Neural cell (in vitro differentiated cells): ENCODE data around the gene MSLN. TPM values are rescaled to one million over a fixed set of nuclear protein-coding genes. Genes with fewer than 3 reads are reported as not detected.
"Not testable (repeated sequence)": the region's sequence is repeated elsewhere in the genome, so short reads cannot be mapped to it uniquely, and the experiment has no call there.

ENCODE experiments used
- H2AFZ ChIP-seq: fragments of 200-600, 300-800 bp; sonication (generic), shearing (Covaris generic); 2 replicates; pipeline ENCODE4 v1.6.0; 2014; ENCODE audit warnings: low read depth, mild to moderate bottlenecking, antibody characterized with exemption, low read length, moderate library complexity
- H3F3A ChIP-seq: fragments of 200-600 bp; shearing (Covaris generic); 2 replicates; pipeline ENCODE4 v1.6.1; 2016; ENCODE audit warnings: mild to moderate bottlenecking, moderate library complexity, mixed read lengths, antibody characterized with exemption, low read length; ENCODE audit not compliant: insufficient read depth, poor library complexity, severe bottlenecking
- H3K27ac ChIP-seq: fragments of 200-600, 300-800 bp; sonication (generic), shearing (Covaris generic); 2 replicates; pipeline ENCODE4 v1.5.1; 2014; ENCODE audit warnings: mild to moderate bottlenecking, low read length, moderate library complexity
- H3K27me3 ChIP-seq: fragments of 300-800, 200-600 bp; sonication (generic), shearing (Covaris generic); 2 replicates; pipeline ENCODE4 v1.6.0; 2014; ENCODE audit warnings: mild to moderate bottlenecking, low read depth, low read length, moderate library complexity; ENCODE audit not compliant: insufficient read depth
- H3K36me3 ChIP-seq: fragments of 300-800, 200-600 bp; sonication (generic), shearing (Covaris generic); 2 replicates; pipeline ENCODE4 v1.5.1; 2014; ENCODE audit warnings: mild to moderate bottlenecking, antibody characterized with exemption, low read length, moderate library complexity; ENCODE audit not compliant: insufficient read depth
- H3K4me2 ChIP-seq: fragments of 300-800, 200-600 bp; sonication (generic), shearing (Covaris generic); 2 replicates; pipeline ENCODE4 v1.6.0; 2014; ENCODE audit warnings: mild to moderate bottlenecking, low read length
- H3K4me3 ChIP-seq: fragments of 300-800, 200-600 bp; sonication (generic), shearing (Covaris generic); 2 replicates; pipeline ENCODE4 v1.5.1; 2014; ENCODE audit warnings: mild to moderate bottlenecking, low read length, moderate library complexity
- H3K79me2 ChIP-seq: fragments of 200-600 bp; shearing (Covaris generic); replicated peaks from 2 replicates; pipeline ENCODE4 v1.6.0; 2014; ENCODE audit warnings: mild to moderate bottlenecking, low read length, moderate library complexity; ENCODE audit not compliant: insufficient read depth
- H3K9ac ChIP-seq: fragments of 300-800, 200-600 bp; sonication (generic), shearing (Covaris generic); 2 replicates; pipeline ENCODE4 v1.6.1; 2016; ENCODE audit warnings: mild to moderate bottlenecking, low read length, mixed read lengths
- H3K9me2 ChIP-seq: fragments of 200-600 bp; shearing (Covaris generic); 2 replicates; pipeline ENCODE4 v1.6.1; 2016; ENCODE audit warnings: mild to moderate bottlenecking, low read length, mixed read lengths; ENCODE audit not compliant: insufficient read depth
- H3K9me3 ChIP-seq: fragments of 200-600, 300-800 bp; sonication (generic), shearing (Covaris generic); 2 replicates; pipeline ENCODE4 v1.6.1; 2016; ENCODE audit warnings: mild to moderate bottlenecking, mixed run types, low read length, moderate library complexity, mixed read lengths
- H4K20me1 ChIP-seq: fragments of 200-600 bp; shearing (Covaris generic); 2 replicates; pipeline ENCODE4 v1.6.1; 2016; ENCODE audit warnings: mild to moderate bottlenecking, mixed run types; ENCODE audit not compliant: insufficient read depth
- EP300 ChIP-seq: fragments of 450-650 bp; conservative IDR thresholded peaks from 2 replicates; pipeline ENCODE4 v1.6.1; 2014; ENCODE audit warnings: antibody characterized with exemption, mild to moderate bottlenecking, moderate library complexity; ENCODE audit not compliant: poor library complexity, severe bottlenecking
- EZH2 ChIP-seq: fragments of 200-600, 300-800 bp; shearing (Covaris generic), sonication (generic); IDR thresholded peaks from 2 replicates; pipeline ENCODE4 v1.6.1; 2014; ENCODE audit warnings: antibody characterized with exemption, low read length, borderline replicate concordance, mild to moderate bottlenecking; ENCODE audit not compliant: insufficient read depth, poor library complexity, severe bottlenecking
- MXI1 ChIP-seq: fragments of 450-650 bp; conservative IDR thresholded peaks from 2 replicates; pipeline ENCODE4 v1.6.1; 2014; ENCODE audit warnings: antibody characterized with exemption, mild to moderate bottlenecking; ENCODE audit not compliant: poor library complexity, severe bottlenecking
- POLR2AphosphoS5 ChIP-seq: IDR thresholded peaks from 2 replicates; pipeline ENCODE4 v1.6.1; 2012
- RAD21 ChIP-seq: fragments of 450-650 bp; conservative IDR thresholded peaks from 2 replicates; pipeline ENCODE4 v1.6.1; 2014; ENCODE audit warnings: antibody characterized with exemption, mild to moderate bottlenecking, moderate library complexity
- REST ChIP-seq: IDR thresholded peaks from 2 replicates; pipeline ENCODE4 v1.6.1; 2012; ENCODE audit warnings: borderline replicate concordance
- SMC3 ChIP-seq: fragments of 450-650 bp; conservative IDR thresholded peaks from 2 replicates; pipeline ENCODE4 v1.6.1; 2014; ENCODE audit warnings: antibody characterized with exemption, mild to moderate bottlenecking, moderate library complexity; ENCODE audit not compliant: poor library complexity
- TAF1 ChIP-seq: IDR thresholded peaks from 2 replicates; pipeline ENCODE4 v1.6.1; 2012; ENCODE audit warnings: low read depth
- polyA plus RNA-seq: library from polyadenylated mRNA; depleted of rRNA; stranded (reverse); fragments of >200 nt; gene quantifications from 2 replicates; pipeline ENCODE4 v1.2.3, GENCODE V29; 2014
- TF ChIP-seq, protein P1 (sequence below): fragments of 450-650 bp; IDR thresholded peaks from 2 replicates; pipeline ENCODE4 v1.5.1; 2014; ENCODE audit warnings: antibody characterized with exemption, mild to moderate bottlenecking, moderate library complexity; ENCODE audit not compliant: poor library complexity, severe bottlenecking

MSLN gene
- polyA plus RNA-seq, 1 donor from 2014 or later = 0.63 TPM

GRCh38 chr16:741986-742629, 18.4 kb upstream of the MSLN start:
- H3K79me2 ChIP-seq = peaks cover 5% of the 10 kb centered on the region
- no peaks in the 10 kb centered on the region for H3K9me2 ChIP-seq
- H2AFZ ChIP-seq = no peak overlapping the region
- no peaks in the 10 kb centered on the region for H3K36me3 ChIP-seq
- H3K27me3 ChIP-seq = no peaks in the 10 kb centered on the region
- H3F3A ChIP-seq = no peaks in the 10 kb centered on the region
- H3K9me3 ChIP-seq = no peaks in the 10 kb centered on the region
- no peak overlapping the region for H3K9ac ChIP-seq
- H3K4me3 ChIP-seq = no peak overlapping the region
- H4K20me1 ChIP-seq = no peaks in the 10 kb centered on the region
- H3K27ac ChIP-seq = no peak overlapping the region
- no peak overlapping the region for H3K4me2 ChIP-seq
- no peak for TF ChIP-seq POLR2AphosphoS5
- no peak for TF ChIP-seq TAF1
- TF ChIP-seq MXI1 = no peak
- TF ChIP-seq RAD21 = no peak
- TF ChIP-seq, protein P1, sequence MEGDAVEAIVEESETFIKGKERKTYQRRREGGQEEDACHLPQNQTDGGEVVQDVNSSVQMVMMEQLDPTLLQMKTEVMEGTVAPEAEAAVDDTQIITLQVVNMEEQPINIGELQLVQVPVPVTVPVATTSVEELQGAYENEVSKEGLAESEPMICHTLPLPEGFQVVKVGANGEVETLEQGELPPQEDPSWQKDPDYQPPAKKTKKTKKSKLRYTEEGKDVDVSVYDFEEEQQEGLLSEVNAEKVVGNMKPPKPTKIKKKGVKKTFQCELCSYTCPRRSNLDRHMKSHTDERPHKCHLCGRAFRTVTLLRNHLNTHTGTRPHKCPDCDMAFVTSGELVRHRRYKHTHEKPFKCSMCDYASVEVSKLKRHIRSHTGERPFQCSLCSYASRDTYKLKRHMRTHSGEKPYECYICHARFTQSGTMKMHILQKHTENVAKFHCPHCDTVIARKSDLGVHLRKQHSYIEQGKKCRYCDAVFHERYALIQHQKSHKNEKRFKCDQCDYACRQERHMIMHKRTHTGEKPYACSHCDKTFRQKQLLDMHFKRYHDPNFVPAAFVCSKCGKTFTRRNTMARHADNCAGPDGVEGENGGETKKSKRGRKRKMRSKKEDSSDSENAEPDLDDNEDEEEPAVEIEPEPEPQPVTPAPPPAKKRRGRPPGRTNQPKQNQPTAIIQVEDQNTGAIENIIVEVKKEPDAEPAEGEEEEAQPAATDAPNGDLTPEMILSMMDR = no peak
- TF ChIP-seq SMC3 = no peak
- TF ChIP-seq EP300 = no peak
- no peak for TF ChIP-seq REST
- no peak for TF ChIP-seq EZH2

DNA sequence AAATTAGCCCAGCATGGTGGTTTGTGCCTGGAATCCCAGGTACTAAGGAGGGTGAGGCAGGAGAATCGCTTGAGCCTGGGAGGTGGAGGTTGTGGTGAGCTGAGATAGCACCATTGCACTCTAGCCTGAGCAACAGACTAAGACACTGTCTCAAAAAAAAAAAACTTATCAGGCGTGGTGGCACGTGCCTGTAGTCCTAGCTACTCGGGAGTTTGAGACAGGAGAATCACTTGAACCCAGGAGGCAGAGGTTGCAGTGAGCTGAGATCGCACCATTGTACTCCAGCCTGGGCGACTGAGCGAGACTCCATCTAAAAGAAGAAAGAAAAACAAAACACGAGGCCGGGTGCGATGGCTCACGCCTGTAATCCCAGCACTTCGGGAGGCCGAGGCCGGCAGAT, 17.6 kb upstream of the MSLN start:
- H4K20me1 ChIP-seq, H3K79me2 ChIP-seq, H3K9ac ChIP-seq, H3K27ac ChIP-seq, H3K36me3 ChIP-seq, H3F3A ChIP-seq, H3K9me3 ChIP-seq, H3K4me3 ChIP-seq, H3K4me2 ChIP-seq, H3K9me2 ChIP-seq, H2AFZ ChIP-seq, H3K27me3 ChIP-seq: not testable (repeated sequence)
